SU-DHL-6 (cell line): Measurements from ENCODE around the gene CCDC85B.

ENCODE experiments used
- CTCF ChIP-seq: fragments of 200-600 bp; sonication (generic); IDR thresholded peaks from one replicate; pipeline ENCODE4 v1.5.1; 2017; ENCODE audit warnings: antibody characterized with exemption, mild to moderate bottlenecking, low read length, moderate library complexity; ENCODE audit not compliant: insufficient read depth, poor library complexity, severe bottlenecking
- EZH2phosphoT487 ChIP-seq: fragments of 200-600 bp; sonication (generic), shearing (Covaris generic); conservative IDR thresholded peaks from 2 replicates; pipeline ENCODE4 v1.6.1; 2018; ENCODE audit warnings: mild to moderate bottlenecking, antibody characterized with exemption, low read length, moderate library complexity, mixed read lengths

DNA sequence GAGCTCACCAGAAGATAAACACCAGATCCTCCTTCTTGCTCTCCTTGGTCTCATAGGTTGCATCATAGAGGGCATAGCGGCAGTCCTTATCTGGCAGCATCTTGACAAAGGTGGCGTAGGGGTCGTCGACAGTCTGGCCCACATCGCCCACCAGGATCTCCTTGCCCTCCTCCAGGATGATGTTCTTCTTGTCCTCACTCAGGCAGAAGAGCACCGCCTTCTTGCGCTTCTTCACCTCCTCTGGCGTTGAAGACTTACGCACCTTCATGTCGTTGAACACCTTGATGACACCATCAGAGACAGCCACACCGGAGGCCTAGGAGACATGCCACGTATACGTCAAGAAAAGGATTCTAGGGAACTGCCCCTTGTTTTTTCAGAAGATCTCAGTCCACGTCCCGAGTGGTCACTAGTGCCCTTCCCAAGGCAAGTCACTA, 34.5 kb upstream of the CCDC85B start:
- TF ChIP-seq CTCF (no peak), EZH2phosphoT487 (no peak)
